ENCODE measurements around the gene SGTA.

The SGTA gene

GRCh38 chr19:2769218-2769617, 13.9 kb downstream of the SGTA start:
- no peak for TF ChIP-seq CTCF (IDR thresholded peaks at IDR 0.05; ENCODE audit: low read depth, low read length, missing control alignments)
- no peak for DNase-seq (ENCODE audit: low read depth)
- H3K4me3 ChIP-seq (ENCODE audit: low read depth, low read length) = no peak overlapping the region

- H3K4me3 ChIP-seq (ENCODE audit: low read depth, low read length) = no peak overlapping the region
- no peak for TF ChIP-seq CTCF (IDR thresholded peaks at IDR 0.05; ENCODE audit: low read depth, low read length, missing control alignments)
- DNase-seq (ENCODE audit: low read depth) = no peak
These were observed 14.5 kb downstream of the SGTA start for GRCh38 chr19:2768365-2769132.

GRCh38 chr19:2767688-2768087, 15.4 kb downstream of the SGTA start:
- no peak for DNase-seq (ENCODE audit: low read depth)

GRCh38 chr19:2766594-2767372, 16.3 kb downstream of the SGTA start:
- TF ChIP-seq CTCF (IDR thresholded peaks at IDR 0.05; ENCODE audit: low read depth, low read length, missing control alignments) = no peak
- H3K4me3 ChIP-seq (ENCODE audit: low read depth, low read length) = no peak overlapping the region
- DNase-seq (ENCODE audit: low read depth) = no peak

More at GRCh38 chr19:2767688-2768087, 15.4 kb downstream of the SGTA start:
- H3K4me3 ChIP-seq (ENCODE audit: low read depth, low read length) = no peak overlapping the region
- TF ChIP-seq CTCF (IDR thresholded peaks at IDR 0.05; ENCODE audit: low read depth, low read length, missing control alignments) = no peak

GRCh38 chr19:2765376-2765775, 17.7 kb downstream of the SGTA start:
- no peak overlapping the region for H3K4me3 ChIP-seq (ENCODE audit: low read depth, low read length)
- TF ChIP-seq CTCF (IDR thresholded peaks at IDR 0.05; ENCODE audit: low read depth, low read length, missing control alignments) = no peak

GRCh38 chr19:2764945-2765344, 18.1 kb downstream of the SGTA start:
- no peak overlapping the region for H3K4me3 ChIP-seq (ENCODE audit: low read depth, low read length)
- no peak for DNase-seq (ENCODE audit: low read depth)
- TF ChIP-seq CTCF (IDR thresholded peaks at IDR 0.05; ENCODE audit: low read depth, low read length, missing control alignments) = no peak

More at GRCh38 chr19:2765376-2765775, 17.7 kb downstream of the SGTA start:
- DNase-seq (ENCODE audit: low read depth) = no peak

Measured in GM12864 (cell line).